Measurements from ENCODE around the gene KIRREL3.

DNA sequence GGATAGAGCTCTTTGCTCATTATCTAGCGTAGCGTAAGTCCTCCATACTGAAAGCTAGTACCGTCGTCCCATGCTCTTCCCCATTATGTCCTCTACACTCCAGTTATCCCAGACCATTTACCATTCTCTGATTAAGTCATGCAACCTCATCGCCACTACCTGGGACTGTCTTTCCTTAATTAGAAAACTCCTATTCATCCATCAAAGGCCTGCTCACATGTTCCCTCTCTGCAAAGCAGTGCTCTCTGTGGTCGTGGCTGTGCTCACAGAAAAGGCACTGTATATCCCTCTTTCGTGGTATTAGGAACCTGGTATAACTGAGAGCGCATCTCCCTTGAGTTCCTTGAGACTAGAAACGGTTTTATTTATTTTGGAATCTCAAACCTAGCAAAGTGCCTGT, 253.3 kb downstream of the KIRREL3 start:
- TF ChIP-seq CTCF (IDR thresholded peaks at IDR 0.05) (no peak), POLR2A (IDR thresholded peaks at IDR 0.05) (no peak)

All from esophagus squamous epithelium (tissue), 4 donors.